ENCODE results near the gene SLC26A1. TPM values are rescaled to one million over a fixed set of nuclear protein-coding genes. Genes with fewer than 3 reads are reported as not detected.

The SLC26A1 gene
- total RNA-seq, 4 donors from 2014 or later: 0.20 to 0.30 (median 0.21) TPM; not detected in 1

DNA sequence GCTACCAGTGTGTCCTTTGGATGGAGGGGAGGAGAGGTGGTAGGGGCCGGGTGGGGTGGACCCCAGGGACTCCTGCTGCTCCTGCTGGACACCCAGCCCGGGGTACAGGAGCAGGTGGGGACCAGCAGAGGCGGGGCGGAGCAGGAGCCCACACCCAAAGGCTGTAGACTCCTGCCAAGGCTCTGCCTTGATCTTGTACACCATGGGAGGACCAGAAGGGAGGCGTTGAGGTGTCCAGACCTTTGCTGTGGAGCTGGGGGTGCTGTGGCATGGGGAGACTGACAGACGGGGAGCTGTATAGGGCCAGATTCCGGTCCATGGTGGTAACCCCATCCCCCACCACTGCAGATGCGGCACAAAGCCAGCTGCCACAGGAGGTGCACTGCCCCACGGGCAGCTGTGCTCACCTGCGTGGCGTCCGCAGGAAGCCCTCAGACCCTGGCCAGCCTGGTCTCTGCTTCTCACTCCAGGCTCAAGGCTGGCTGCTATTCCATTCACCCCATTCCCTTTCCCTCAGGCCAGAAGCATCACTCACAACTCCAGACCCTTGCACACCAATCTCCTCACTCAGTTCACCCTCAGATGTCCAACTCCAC lies 5.0 kb upstream of the SLC26A1 start:
- no peak for TF ChIP-seq POLR2A (IDR thresholded peaks at IDR 0.05)
- no peak for TF ChIP-seq CTCF (IDR thresholded peaks at IDR 0.05)
- TF ChIP-seq EP300 (IDR thresholded peaks at IDR 0.05): no peak
- Histone ChIP-seq H3K27me3 (peaks cover 0 to 54% of the 10 kb centered on the region in 2 donors), H3K36me3 (no peaks in the 10 kb centered on the region), H3K4me1 (peaks cover 0 to 40% (median 18%) of the 10 kb centered on the region in 4 donors), H3K9me3 (no peaks in the 10 kb centered on the region), H3K27ac (no peak overlapping the region), H3K4me3 (no peak overlapping the region)
- WGBS, 2 donors: 60 to 76% methylated on average over 5 to 12 of the region's 12 CpGs
- DNase-seq (ENCODE audit: low spot score in 2 of 2): no peak

- TF ChIP-seq CTCF (IDR thresholded peaks at IDR 0.05) (no peak), POLR2A (IDR thresholded peaks at IDR 0.05) (no peak), EP300 (IDR thresholded peaks at IDR 0.05) (no peak)
- WGBS, 2 donors: 2% methylated on average over 38 of the region's 68 CpGs; no CpG with 5 or more reads in 1 of the 2 donors
These were observed 4.3 kb upstream of the SLC26A1 start for GRCh38 chr4:997375-998071.

DNA sequence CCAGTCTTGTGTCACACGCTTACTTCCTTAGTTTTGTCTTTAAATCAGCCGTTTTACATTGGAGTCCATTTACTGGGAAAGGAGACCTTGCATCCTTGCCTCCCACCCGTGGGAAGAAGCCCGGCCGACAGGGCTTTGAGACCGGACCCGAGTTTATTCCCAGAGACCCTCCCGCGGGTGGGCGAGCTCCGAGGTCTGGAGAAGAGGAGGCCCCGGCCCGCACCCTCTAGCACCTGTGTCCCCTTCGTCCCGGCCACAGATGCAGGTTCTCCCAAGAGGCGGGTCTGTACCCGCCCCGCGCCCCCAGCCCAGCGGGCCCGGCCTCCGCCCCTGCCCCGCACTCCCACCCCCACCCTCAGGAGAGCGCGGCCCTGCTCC lies 3.8 kb upstream of the SLC26A1 start:
- H3K4me1 ChIP-seq: peaks cover 0 to 38% (median 12%) of the 10 kb centered on the region in 4 donors
- H3K27me3 ChIP-seq: peaks cover 0 to 45% of the 10 kb centered on the region in 2 donors
- DNase-seq (ENCODE audit: low spot score in 2 of 2): no peak
- H3K4me3 ChIP-seq: peak overlapping the region in 2 of 4 donors; percentile 23 to 51
- 3 to 6% methylated on average over 18 to 19 of the region's 25 CpGs for WGBS, 2 donors
- H3K36me3 ChIP-seq: peaks cover 0 to 5% (median 0%) of the 10 kb centered on the region in 3 donors
- H3K27ac ChIP-seq: no peak overlapping the region
- H3K9me3 ChIP-seq: no peaks in the 10 kb centered on the region
- TF ChIP-seq POLR2A (IDR thresholded peaks at IDR 0.05) (no peak), CTCF (IDR thresholded peaks at IDR 0.05) (no peak)

More at GRCh38 chr4:997375-998071, 4.3 kb upstream of the SLC26A1 start:
- Histone ChIP-seq H3K27me3 (peaks cover 0 to 51% of the 10 kb centered on the region in 2 donors), H3K36me3 (no peaks in the 10 kb centered on the region), H3K4me3 (peak overlapping the region in 3 of 4 donors; percentile 21 to 51 (median 23)), H3K9me3 (no peaks in the 10 kb centered on the region), H3K4me1 (peaks cover 0 to 39% (median 15%) of the 10 kb centered on the region in 4 donors), H3K27ac (peak overlapping the region in 1 of 4 donors; percentile 37)
- no peak for DNase-seq (ENCODE audit: low spot score in 2 of 2)

GRCh38 chr4:996030-996996 lies 3.1 kb upstream of the SLC26A1 start:
- no peak for DNase-seq (ENCODE audit: low spot score in 2 of 2)
- WGBS, 2 donors: 61 to 63% methylated on average over 12 to 13 of the region's 15 CpGs
- H3K9me3 ChIP-seq: no peaks in the 10 kb centered on the region
- H3K36me3 ChIP-seq: peaks cover 0 to 12% (median 0%) of the 10 kb centered on the region in 3 donors
- no peak overlapping the region for H3K27ac ChIP-seq
- no peak for TF ChIP-seq POLR2A (IDR thresholded peaks at IDR 0.05)
- no peak for TF ChIP-seq EP300 (IDR thresholded peaks at IDR 0.05)
- TF ChIP-seq CTCF (IDR thresholded peaks at IDR 0.05): no peak
- peaks cover 0 to 34% (median 12%) of the 10 kb centered on the region in 4 donors for H3K4me1 ChIP-seq
- H3K4me3 ChIP-seq: no peak overlapping the region
- H3K27me3 ChIP-seq: peaks cover 0 to 39% of the 10 kb centered on the region in 2 donors

Measured in tibial nerve (tissue), 4 donors.